ENCODE data around the gene VWA3B. TPM values are rescaled to one million over a fixed set of nuclear protein-coding genes. Genes with fewer than 3 reads are reported as not detected.

Gene VWA3B
- total RNA-seq, 1 experiment from 2014 or later = not detected

DNA sequence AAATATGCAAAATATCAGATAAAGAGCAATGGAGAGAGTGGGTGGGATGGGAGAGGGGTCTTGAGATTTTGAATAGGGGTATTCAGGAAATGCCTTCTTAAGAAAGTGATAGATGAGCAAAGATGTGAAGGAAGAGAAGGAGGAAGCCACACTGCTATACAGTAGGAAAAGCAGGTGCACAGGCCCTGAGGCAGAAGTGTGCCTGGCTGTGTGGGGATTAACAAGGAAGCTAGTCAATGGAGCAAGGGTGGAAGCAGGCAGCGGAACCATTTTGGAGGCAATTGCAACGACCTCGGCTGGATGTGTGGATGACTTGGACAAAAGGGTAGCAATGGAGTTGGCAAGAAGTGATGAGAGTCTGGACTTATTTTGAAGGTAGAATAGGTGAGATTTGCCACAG, 248.3 kb downstream of the VWA3B start:
- Mint-ChIP-seq H3K27me3 (ENCODE audit: unreplicated experiment) (peaks cover 62% of the 10 kb centered on the region), H3K4me1 (ENCODE audit: low read depth, unreplicated experiment) (no peaks in the 10 kb centered on the region), H3K27ac (ENCODE audit: unreplicated experiment) (no peak overlapping the region), H3K4me3 (ENCODE audit: low read depth, unreplicated experiment) (no peak overlapping the region), H3K36me3 (ENCODE audit: insufficient read depth, unreplicated experiment) (no peaks in the 10 kb centered on the region), H3K9me3 (ENCODE audit: low read depth, unreplicated experiment) (no peaks in the 10 kb centered on the region)
- BruUV-seq (replicated peaks) = no TSS peak
- intact Hi-C loops (cut with micrococcal nuclease; ENCODE audit: unreplicated experiment) = no loop called here
- TF ChIP-seq, protein P1, sequence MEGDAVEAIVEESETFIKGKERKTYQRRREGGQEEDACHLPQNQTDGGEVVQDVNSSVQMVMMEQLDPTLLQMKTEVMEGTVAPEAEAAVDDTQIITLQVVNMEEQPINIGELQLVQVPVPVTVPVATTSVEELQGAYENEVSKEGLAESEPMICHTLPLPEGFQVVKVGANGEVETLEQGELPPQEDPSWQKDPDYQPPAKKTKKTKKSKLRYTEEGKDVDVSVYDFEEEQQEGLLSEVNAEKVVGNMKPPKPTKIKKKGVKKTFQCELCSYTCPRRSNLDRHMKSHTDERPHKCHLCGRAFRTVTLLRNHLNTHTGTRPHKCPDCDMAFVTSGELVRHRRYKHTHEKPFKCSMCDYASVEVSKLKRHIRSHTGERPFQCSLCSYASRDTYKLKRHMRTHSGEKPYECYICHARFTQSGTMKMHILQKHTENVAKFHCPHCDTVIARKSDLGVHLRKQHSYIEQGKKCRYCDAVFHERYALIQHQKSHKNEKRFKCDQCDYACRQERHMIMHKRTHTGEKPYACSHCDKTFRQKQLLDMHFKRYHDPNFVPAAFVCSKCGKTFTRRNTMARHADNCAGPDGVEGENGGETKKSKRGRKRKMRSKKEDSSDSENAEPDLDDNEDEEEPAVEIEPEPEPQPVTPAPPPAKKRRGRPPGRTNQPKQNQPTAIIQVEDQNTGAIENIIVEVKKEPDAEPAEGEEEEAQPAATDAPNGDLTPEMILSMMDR (IDR thresholded peaks at IDR 0.05; ENCODE audit: unreplicated experiment) = no peak
- CTCF ChIA-PET = no interaction called here
- no peak for DNase-seq

DNA sequence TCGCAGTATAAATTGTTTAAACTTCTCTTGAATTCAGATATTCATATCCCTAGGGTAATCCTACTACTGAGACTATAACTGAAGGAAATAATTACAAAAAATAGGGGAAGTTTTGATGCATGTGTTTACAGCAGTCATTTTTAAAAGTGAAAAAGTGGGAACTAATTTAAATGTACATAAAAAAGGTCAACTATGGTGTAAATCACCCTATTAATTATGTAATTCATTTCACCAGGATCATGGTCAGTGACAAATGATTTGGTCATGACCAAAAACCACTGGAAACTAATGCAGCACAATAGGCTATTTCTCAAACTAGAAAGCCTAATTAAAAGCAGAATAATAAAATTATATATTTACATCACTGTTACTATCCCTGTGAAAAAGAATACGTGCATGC, 254.3 kb downstream of the VWA3B start:
- CTCF ChIA-PET = no interaction called here
- no peak for DNase-seq
- no peaks in the 10 kb centered on the region for H3K36me3 Mint-ChIP-seq (ENCODE audit: insufficient read depth, unreplicated experiment)
- TF ChIP-seq, protein P1 (IDR thresholded peaks at IDR 0.05; ENCODE audit: unreplicated experiment) = no peak
- H3K4me1 Mint-ChIP-seq (ENCODE audit: low read depth, unreplicated experiment) = no peaks in the 10 kb centered on the region
- no peak overlapping the region for H3K27ac Mint-ChIP-seq (ENCODE audit: unreplicated experiment)
- intact Hi-C loops (cut with micrococcal nuclease; ENCODE audit: unreplicated experiment) = no loop called here
- H3K27me3 Mint-ChIP-seq (ENCODE audit: unreplicated experiment) = peaks cover 64% of the 10 kb centered on the region
- BruUV-seq (replicated peaks) = no TSS peak
- H3K9me3 Mint-ChIP-seq (ENCODE audit: low read depth, unreplicated experiment) = no peaks in the 10 kb centered on the region
- H3K4me3 Mint-ChIP-seq (ENCODE audit: low read depth, unreplicated experiment) = no peak overlapping the region

DNA sequence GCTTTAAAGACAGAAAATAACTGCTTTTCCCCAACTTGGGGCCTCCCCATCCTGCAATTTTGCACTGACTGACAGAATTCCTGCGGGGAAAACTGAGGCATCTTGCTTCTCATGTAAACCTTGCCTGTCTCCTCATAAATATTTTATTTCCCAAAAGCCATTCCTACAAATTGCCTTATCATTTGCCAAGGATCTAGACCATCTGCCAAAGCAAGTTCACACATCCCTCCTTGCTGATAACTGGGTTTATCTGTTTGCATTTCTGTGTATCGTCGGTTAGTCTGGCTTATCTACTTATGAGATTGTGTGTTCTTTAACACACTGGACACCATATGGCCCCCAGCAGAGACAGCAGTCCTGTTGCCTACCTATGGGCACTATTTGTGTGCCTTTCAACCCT, 256.3 kb downstream of the VWA3B start:
- H3K36me3 Mint-ChIP-seq (ENCODE audit: insufficient read depth, unreplicated experiment) = no peaks in the 10 kb centered on the region
- H3K27me3 Mint-ChIP-seq (ENCODE audit: unreplicated experiment) = peaks cover 79% of the 10 kb centered on the region
- DNase-seq = no peak
- no peak overlapping the region for H3K27ac Mint-ChIP-seq (ENCODE audit: unreplicated experiment)
- BruUV-seq (replicated peaks) = no TSS peak
- no peaks in the 10 kb centered on the region for H3K9me3 Mint-ChIP-seq (ENCODE audit: low read depth, unreplicated experiment)
- TF ChIP-seq, protein P1 (IDR thresholded peaks at IDR 0.05; ENCODE audit: unreplicated experiment) = no peak
- no peak overlapping the region for H3K4me3 Mint-ChIP-seq (ENCODE audit: low read depth, unreplicated experiment)
- intact Hi-C loops (cut with micrococcal nuclease; ENCODE audit: unreplicated experiment) = no loop called here
- CTCF ChIA-PET = no interaction called here
- no peaks in the 10 kb centered on the region for H3K4me1 Mint-ChIP-seq (ENCODE audit: low read depth, unreplicated experiment)

DNA sequence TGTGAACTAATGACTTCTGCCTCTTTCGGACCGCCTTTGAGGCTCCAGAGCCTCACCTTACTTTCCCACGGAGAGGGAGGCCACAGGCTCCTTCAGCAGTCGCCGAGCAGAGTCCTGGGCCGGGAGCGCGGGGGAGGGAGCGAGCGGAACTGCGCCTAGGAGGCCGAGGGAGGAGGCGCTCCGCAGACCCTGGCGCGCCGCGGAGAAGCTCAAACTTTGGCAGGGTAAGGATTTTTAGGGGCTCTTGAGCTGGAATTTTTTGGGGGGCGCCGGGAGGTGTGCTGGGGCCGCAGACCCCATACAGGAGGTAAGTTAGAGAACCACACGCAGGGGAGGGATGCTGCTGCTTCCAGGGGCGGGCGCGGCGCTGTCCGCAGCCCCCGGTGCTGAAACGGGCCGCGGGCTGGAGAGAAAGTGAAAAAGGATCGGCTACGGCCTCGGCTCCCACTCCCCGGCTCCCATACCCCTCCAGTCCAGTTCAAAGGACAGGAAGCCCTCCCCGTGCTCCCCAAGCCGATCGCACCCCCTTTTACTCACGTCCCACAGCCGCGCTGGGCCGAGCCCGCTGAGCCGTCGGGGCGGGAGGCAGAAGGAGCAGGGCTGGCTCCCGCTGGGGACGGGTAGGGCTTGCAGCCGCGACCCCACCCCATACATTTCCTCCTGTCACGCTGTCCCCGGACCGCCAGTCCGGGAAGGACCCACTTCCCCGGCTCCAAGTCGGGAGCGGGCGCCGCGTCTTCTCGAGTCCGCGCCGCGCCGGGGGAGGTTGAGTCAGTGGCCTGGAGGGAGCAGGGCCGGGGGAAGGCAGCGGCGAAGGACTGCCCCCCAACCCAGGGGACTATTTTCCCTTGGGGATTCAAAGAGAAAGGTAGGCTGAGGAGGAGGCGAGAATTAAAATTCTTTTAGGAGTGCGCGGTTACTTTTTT, 259.6 kb downstream of the VWA3B start, which contains the start of gene CNGA3:
Gene CNGA3 (plus strand): TSS at position 146 of the 926 bp plus-strand sequence. CDS start 23,520 bp downstream, outside the sequence.
- Mint-ChIP-seq H3K27me3 (ENCODE audit: unreplicated experiment) (peaks cover 96% of the 10 kb centered on the region), H3K36me3 (ENCODE audit: insufficient read depth, unreplicated experiment) (no peaks in the 10 kb centered on the region), H3K4me1 (ENCODE audit: low read depth, unreplicated experiment) (no peaks in the 10 kb centered on the region), H3K4me3 (ENCODE audit: low read depth, unreplicated experiment) (peak within 1 kb of the TSS; percentile 39), H3K9me3 (ENCODE audit: low read depth, unreplicated experiment) (no peaks in the 10 kb centered on the region), H3K27ac (ENCODE audit: unreplicated experiment) (no peak within 1 kb of the TSS)
- DNase-seq = peak; percentile 16
- TF ChIP-seq, protein P1 (IDR thresholded peaks at IDR 0.05; ENCODE audit: unreplicated experiment) = no peak
- BruUV-seq (replicated peaks) = no TSS peak
- intact Hi-C loops (cut with micrococcal nuclease; ENCODE audit: unreplicated experiment) = no loop called here
- CTCF ChIA-PET = no interaction called here
